ENCODE measurements around the gene DDX3X.

DNA sequence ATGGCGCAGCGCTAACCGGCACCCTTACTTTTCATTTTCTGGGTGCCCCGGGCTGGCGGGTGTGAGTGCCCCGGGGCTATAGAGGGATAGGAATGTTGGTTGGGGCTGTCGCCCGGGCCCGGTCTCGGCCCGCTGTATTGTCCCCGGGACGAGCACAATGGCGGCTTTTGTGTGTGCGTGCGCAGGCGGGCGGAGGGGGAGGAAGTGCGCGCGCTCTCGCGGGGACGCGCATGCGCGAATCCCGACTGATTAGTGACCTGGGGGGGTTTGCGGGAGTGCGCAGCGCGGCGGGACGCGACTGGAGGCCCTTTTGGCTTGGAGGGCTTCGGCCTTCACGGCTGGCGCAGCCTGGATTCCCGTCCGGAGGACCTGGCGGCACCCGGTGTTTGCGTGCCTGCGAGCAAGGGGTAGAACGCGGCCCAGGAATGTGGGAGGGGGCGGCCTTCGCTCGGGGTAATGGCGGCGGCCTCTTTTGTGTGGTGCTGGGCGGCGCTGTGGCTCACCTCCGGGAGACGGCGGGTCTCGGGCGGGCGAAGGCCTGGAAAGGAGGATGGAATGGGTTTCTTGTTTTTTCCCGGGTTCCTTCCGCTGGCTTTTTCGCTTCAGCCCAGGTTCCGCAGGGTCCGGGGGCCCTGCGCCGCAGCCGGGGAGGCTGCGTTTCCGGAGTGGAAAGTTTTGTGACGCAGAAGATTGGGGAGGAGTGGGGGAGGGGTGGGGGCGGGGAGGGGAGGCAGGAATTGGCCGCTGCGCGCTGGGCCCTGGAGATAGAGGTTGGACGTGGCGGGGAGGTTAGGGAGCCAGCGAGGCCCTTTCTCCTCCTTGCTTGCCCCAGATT, 618 bp downstream of the DDX3X start:
- TF ChIP-seq, protein P1, sequence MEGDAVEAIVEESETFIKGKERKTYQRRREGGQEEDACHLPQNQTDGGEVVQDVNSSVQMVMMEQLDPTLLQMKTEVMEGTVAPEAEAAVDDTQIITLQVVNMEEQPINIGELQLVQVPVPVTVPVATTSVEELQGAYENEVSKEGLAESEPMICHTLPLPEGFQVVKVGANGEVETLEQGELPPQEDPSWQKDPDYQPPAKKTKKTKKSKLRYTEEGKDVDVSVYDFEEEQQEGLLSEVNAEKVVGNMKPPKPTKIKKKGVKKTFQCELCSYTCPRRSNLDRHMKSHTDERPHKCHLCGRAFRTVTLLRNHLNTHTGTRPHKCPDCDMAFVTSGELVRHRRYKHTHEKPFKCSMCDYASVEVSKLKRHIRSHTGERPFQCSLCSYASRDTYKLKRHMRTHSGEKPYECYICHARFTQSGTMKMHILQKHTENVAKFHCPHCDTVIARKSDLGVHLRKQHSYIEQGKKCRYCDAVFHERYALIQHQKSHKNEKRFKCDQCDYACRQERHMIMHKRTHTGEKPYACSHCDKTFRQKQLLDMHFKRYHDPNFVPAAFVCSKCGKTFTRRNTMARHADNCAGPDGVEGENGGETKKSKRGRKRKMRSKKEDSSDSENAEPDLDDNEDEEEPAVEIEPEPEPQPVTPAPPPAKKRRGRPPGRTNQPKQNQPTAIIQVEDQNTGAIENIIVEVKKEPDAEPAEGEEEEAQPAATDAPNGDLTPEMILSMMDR (IDR thresholded peaks at IDR 0.05; ENCODE audit: poor library complexity) = no peak
- TF ChIP-seq EZH2 (IDR thresholded peaks at IDR 0.05; ENCODE audit: borderline replicate concordance) = no peak
